ENCODE data around the gene HEPH.
"Not testable (repeated sequence)": the region's sequence is repeated elsewhere in the genome, so short reads cannot be mapped to it uniquely, and the experiment has no call there.

Gene HEPH

DNA sequence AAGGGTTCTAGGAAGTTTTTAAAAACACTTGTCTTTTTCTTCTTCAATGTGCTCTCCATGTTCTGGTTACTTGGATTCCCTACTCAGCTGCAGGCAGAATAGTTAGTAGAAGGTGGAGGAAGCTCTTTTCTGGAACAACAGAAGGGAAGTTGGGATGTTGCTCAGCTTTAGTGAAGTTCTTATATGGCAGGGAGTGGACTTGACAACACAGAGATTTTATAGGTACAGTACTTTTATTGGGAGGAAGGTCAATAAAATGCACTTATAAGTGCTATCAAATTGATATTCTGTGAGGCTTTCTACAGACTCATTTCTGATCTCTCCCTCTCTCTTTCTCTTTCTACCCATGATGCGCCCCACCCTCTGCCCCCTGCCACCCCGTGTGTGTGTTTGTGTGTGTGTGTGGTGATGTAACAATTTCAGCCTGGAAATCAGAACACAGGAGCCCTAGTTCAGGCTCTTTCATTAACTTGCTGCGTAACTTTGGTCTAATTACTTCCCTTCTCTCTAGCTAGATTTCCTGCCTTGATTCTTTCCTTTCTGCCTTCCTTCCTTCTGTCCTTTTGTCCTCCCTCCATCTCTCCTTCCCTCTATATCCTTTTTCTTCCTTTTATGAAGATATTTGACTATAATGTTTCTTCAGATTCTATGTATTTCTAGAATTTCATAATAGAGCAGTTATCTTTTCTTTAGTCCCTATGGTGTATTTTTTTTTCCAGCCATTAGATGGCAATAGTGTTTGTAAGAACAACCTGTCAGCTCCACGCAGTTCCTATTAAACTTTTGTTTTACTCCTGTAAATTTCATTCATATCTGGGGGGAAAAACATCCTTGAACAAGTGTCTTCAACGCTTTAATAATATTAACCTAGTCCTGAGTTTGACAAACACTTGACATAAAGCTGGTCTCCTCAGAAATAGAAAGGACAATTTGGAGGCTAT is 37.1 kb downstream of the HEPH start:
- Histone ChIP-seq H3K27ac (ENCODE audit: low read depth, low read length) (no peak overlapping the region), H3K36me3 (ENCODE audit: control insufficient read depth, insufficient read depth, low read length) (peaks cover 41% of the 10 kb centered on the region)

DNA sequence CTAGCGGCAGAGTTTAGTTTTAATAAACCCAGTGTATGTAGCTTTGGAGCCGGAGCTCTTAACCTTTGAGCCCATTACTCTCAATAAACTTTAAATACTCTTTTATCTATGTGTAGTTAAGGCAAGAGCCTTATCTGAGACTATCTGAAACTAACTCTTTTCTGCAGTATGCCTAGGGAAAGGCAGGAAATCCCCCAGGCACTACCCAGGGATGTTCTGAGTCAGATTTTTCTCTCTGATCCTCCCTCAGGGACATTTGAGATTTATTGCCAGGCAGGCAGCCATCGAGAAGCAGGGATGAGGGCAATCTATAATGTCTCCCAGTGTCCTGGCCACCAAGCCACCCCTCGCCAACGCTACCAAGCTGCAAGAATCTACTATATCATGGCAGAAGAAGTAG is 39.1 kb downstream of the HEPH start:
- Histone ChIP-seq H3K9me3 (ENCODE audit: control insufficient read depth, insufficient read depth, low read depth, low read length) (peaks cover 4% of the 10 kb centered on the region; the same call in 1 of the 2 replicates), H3K36me3 (ENCODE audit: control insufficient read depth, insufficient read depth, low read length) (peaks cover 47% of the 10 kb centered on the region), H3K4me3 (ENCODE audit: low read depth, low read length) (no peak overlapping the region), H3K4me1 (ENCODE audit: control insufficient read depth, insufficient read depth, low read length) (no peaks in the 10 kb centered on the region; the same call in 1 of the 2 replicates), H3K27ac (ENCODE audit: low read depth, low read length) (no peak overlapping the region), H3K9ac (ENCODE audit: low read length) (no peak overlapping the region), H3K27me3 (ENCODE audit: control insufficient read depth, insufficient read depth, low read length) (no peaks in the 10 kb centered on the region)

More for the DNA sequence above, 37.1 kb downstream of the HEPH start:
- H3K4me1 ChIP-seq (ENCODE audit: control insufficient read depth, insufficient read depth, low read length): no peaks in the 10 kb centered on the region; the same call in 1 of the 2 replicates
- H3K9me3 ChIP-seq (ENCODE audit: control insufficient read depth, insufficient read depth, low read depth, low read length): peaks cover 4% of the 10 kb centered on the region; the same call in 1 of the 2 replicates
- no peak overlapping the region for H3K4me3 ChIP-seq (ENCODE audit: low read depth, low read length)
- H3K9ac ChIP-seq (ENCODE audit: low read length): no peak overlapping the region
- H3K27me3 ChIP-seq (ENCODE audit: control insufficient read depth, insufficient read depth, low read length): no peaks in the 10 kb centered on the region

DNA sequence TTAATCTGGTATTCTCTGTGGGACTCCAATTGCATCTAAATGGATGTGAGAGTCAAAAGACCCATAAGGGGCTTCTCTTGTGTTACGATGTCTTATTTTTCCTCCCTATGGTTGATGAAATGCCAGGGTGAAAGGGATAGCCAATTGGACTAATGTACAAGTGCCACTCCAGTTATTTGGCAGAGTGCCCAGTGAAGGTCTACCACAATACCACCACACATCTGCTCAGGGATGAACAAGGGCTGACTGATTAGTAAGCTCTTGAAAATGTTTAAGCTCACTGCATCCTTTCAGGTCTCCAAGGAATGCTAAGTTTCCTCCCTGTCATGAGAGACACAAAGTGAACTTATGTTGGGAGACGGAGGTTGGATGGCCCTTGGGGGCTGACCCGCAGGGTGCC is 57.8 kb downstream of the HEPH start:
- no peak overlapping the region for H3K9ac ChIP-seq (ENCODE audit: low read length)
- H3K27me3 ChIP-seq (ENCODE audit: control insufficient read depth, insufficient read depth, low read length): no peaks in the 10 kb centered on the region
- peaks cover 12% of the 10 kb centered on the region; the same call in 1 of the 2 replicates for H3K9me3 ChIP-seq (ENCODE audit: control insufficient read depth, insufficient read depth, low read depth, low read length)
- H3K4me3 ChIP-seq (ENCODE audit: low read depth, low read length): no peak overlapping the region
- H3K4me1 ChIP-seq (ENCODE audit: control insufficient read depth, insufficient read depth, low read length): no peaks in the 10 kb centered on the region
- peaks cover 2% of the 10 kb centered on the region; the same call in 1 of the 2 replicates for H3K36me3 ChIP-seq (ENCODE audit: control insufficient read depth, insufficient read depth, low read length)
- H3K27ac ChIP-seq (ENCODE audit: low read depth, low read length): no peak overlapping the region

- no peak overlapping the region for H3K27ac ChIP-seq (ENCODE audit: low read depth, low read length)
- no peak overlapping the region for H3K4me3 ChIP-seq (ENCODE audit: low read depth, low read length)
- H3K27me3 ChIP-seq (ENCODE audit: control insufficient read depth, insufficient read depth, low read length): no peaks in the 10 kb centered on the region
- H3K9me3 ChIP-seq (ENCODE audit: control insufficient read depth, insufficient read depth, low read depth, low read length): peaks cover 27% of the 10 kb centered on the region
- no peaks in the 10 kb centered on the region for H3K4me1 ChIP-seq (ENCODE audit: control insufficient read depth, insufficient read depth, low read length)
- H3K9ac ChIP-seq (ENCODE audit: low read length): no peak overlapping the region
- no peaks in the 10 kb centered on the region; the same call in 1 of the 2 replicates for H3K36me3 ChIP-seq (ENCODE audit: control insufficient read depth, insufficient read depth, low read length)
Observed at GRCh38 chrX:66232296-66232695, 68.2 kb downstream of the HEPH start.

- Histone ChIP-seq H3K4me1 (ENCODE audit: control insufficient read depth, insufficient read depth, low read length) (no peaks in the 10 kb centered on the region), H3K4me3 (ENCODE audit: low read depth, low read length) (no peak overlapping the region), H3K9ac (ENCODE audit: low read length) (no peak overlapping the region), H3K36me3 (ENCODE audit: control insufficient read depth, insufficient read depth, low read length) (no peaks in the 10 kb centered on the region), H3K27ac (ENCODE audit: low read depth, low read length) (no peak overlapping the region), H3K9me3 (ENCODE audit: control insufficient read depth, insufficient read depth, low read depth, low read length) (peaks cover 28% of the 10 kb centered on the region), H3K27me3 (ENCODE audit: control insufficient read depth, insufficient read depth, low read length) (no peaks in the 10 kb centered on the region)
Observed at GRCh38 chrX:66233209-66233608, 69.2 kb downstream of the HEPH start.

GRCh38 chrX:66233904-66234303 is 69.9 kb downstream of the HEPH start:
- not testable (repeated sequence) for H3K36me3 ChIP-seq (ENCODE audit: control insufficient read depth, insufficient read depth, low read length); H3K4me1 ChIP-seq (ENCODE audit: control insufficient read depth, insufficient read depth, low read length); H3K4me3 ChIP-seq (ENCODE audit: low read depth, low read length); H3K27me3 ChIP-seq (ENCODE audit: control insufficient read depth, insufficient read depth, low read length); H3K27ac ChIP-seq (ENCODE audit: low read depth, low read length); H3K9ac ChIP-seq (ENCODE audit: low read length)
- peaks cover 31% of the 10 kb centered on the region for H3K9me3 ChIP-seq (ENCODE audit: control insufficient read depth, insufficient read depth, low read depth, low read length)

- Histone ChIP-seq H3K9me3 (ENCODE audit: control insufficient read depth, insufficient read depth, low read depth, low read length) (peaks cover 16% of the 10 kb centered on the region; the same call in 1 of the 2 replicates), H3K27me3 (ENCODE audit: control insufficient read depth, insufficient read depth, low read length) (no peaks in the 10 kb centered on the region), H3K27ac (ENCODE audit: low read depth, low read length) (no peak overlapping the region), H3K9ac (ENCODE audit: low read length) (no peak overlapping the region), H3K4me1 (ENCODE audit: control insufficient read depth, insufficient read depth, low read length) (no peaks in the 10 kb centered on the region), H3K4me3 (ENCODE audit: low read depth, low read length) (no peak overlapping the region), H3K36me3 (ENCODE audit: control insufficient read depth, insufficient read depth, low read length) (peaks cover 6% of the 10 kb centered on the region)
Observed at GRCh38 chrX:66255359-66255967, 91.4 kb downstream of the HEPH start.

DNA sequence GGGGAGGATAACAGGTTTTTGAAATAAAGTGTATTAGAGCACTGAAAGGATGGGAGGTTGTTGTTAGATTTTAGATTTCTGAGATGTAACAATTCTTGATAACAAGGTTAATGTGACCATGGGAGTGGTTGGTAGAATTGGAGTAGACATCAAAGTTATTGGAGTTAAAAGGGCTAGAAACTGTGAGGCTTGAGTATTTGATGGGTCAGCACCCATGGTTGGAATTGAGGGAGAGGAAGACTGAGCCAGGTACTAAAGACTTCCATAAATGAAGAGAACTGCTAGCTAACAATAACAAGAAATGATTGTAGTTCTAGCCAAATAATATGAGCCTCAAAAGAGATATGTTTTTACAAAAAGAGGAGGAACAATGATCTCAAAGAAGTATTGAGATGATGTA is 98.8 kb downstream of the HEPH start:
- H3K4me1 ChIP-seq (ENCODE audit: control insufficient read depth, insufficient read depth, low read length): no peaks in the 10 kb centered on the region
- H3K9me3 ChIP-seq (ENCODE audit: control insufficient read depth, insufficient read depth, low read depth, low read length): peaks cover 9% of the 10 kb centered on the region; the same call in 1 of the 2 replicates
- H3K27me3 ChIP-seq (ENCODE audit: control insufficient read depth, insufficient read depth, low read length): no peaks in the 10 kb centered on the region
- no peak overlapping the region for H3K9ac ChIP-seq (ENCODE audit: low read length)
- H3K27ac ChIP-seq (ENCODE audit: low read depth, low read length): no peak overlapping the region
- H3K4me3 ChIP-seq (ENCODE audit: low read depth, low read length): no peak overlapping the region
- H3K36me3 ChIP-seq (ENCODE audit: control insufficient read depth, insufficient read depth, low read length): peaks cover 43% of the 10 kb centered on the region
